ENCODE data around the gene PRKAG2.
"Not testable (repeated sequence)": the region's sequence is repeated elsewhere in the genome, so short reads cannot be mapped to it uniquely, and the experiment has no call there.

PRKAG2 gene

DNA sequence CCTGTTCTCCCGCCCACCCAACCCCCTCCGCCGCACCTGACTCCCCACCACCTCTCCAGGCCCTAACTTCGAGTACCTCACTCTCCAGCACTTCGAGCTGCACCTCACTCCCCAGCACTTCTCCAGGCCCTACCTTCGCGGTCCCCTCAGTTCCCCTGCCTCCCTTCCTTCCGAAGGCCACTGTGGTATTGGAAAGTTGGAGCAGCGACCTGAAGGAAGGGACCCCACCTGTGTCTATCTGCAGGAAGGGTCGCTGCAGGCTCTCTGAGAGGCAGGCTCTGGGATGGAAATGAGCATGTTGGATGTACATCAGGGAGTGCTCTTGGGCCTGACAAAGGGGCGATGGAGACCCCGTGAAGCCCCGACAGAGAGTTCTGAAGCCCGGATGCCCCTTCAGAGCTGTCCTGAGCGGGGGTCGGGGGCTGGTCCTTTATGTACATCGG is 122.2 kb downstream of the PRKAG2 start:
- Histone ChIP-seq H3K9ac (ENCODE audit: low read length) (peak overlapping the region; percentile 43), H3K4me3 (ENCODE audit: low read length) (no peak overlapping the region), H3K4me1 (ENCODE audit: control insufficient read depth, insufficient read depth, low read length) (peaks cover 39% of the 10 kb centered on the region), H3K9me3 (ENCODE audit: control insufficient read depth, low read length) (no peaks in the 10 kb centered on the region), H3K36me3 (ENCODE audit: control insufficient read depth, insufficient read depth, low read length, severe bottlenecking) (no peaks in the 10 kb centered on the region), H3K27me3 (replicated peaks; ENCODE audit: control insufficient read depth, insufficient read depth, low read length) (no peaks in the 10 kb centered on the region)
- DNase-seq (ENCODE audit: low read depth), result no peak

DNA sequence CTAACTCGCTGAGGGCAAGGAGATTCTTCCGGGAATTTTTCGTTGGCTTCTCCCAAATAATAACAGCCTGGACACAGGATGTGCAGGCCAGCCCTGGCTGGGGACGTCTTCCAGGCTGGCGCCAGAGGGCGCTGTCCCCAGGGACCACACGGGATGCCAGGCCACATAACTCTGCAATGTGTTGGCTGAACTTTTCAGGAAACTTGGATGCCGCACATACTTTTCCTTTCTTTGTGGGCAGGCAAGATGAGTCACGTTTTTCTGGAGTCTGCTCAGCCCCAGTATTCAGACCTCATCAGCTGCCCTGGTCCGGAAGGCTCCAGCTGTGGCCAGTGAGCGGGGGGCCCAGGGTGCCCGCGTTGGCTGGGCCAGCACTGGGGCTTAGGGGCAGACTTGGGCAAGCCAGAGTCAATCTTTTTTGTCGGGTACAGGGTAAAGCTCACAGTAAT is 122.7 kb downstream of the PRKAG2 start:
- H3K27me3 ChIP-seq (replicated peaks; ENCODE audit: control insufficient read depth, insufficient read depth, low read length), result no peaks in the 10 kb centered on the region
- H3K36me3 ChIP-seq (ENCODE audit: control insufficient read depth, insufficient read depth, low read length, severe bottlenecking), result no peaks in the 10 kb centered on the region
- peak; percentile 97 for DNase-seq (ENCODE audit: low read depth)
- H3K4me1 ChIP-seq (ENCODE audit: control insufficient read depth, insufficient read depth, low read length), result peaks cover 39% of the 10 kb centered on the region
- peak overlapping the region; percentile 39 for H3K9ac ChIP-seq (ENCODE audit: low read length)
- no peaks in the 10 kb centered on the region for H3K9me3 ChIP-seq (ENCODE audit: control insufficient read depth, low read length)
- no peak overlapping the region for H3K4me3 ChIP-seq (ENCODE audit: low read length)

DNA sequence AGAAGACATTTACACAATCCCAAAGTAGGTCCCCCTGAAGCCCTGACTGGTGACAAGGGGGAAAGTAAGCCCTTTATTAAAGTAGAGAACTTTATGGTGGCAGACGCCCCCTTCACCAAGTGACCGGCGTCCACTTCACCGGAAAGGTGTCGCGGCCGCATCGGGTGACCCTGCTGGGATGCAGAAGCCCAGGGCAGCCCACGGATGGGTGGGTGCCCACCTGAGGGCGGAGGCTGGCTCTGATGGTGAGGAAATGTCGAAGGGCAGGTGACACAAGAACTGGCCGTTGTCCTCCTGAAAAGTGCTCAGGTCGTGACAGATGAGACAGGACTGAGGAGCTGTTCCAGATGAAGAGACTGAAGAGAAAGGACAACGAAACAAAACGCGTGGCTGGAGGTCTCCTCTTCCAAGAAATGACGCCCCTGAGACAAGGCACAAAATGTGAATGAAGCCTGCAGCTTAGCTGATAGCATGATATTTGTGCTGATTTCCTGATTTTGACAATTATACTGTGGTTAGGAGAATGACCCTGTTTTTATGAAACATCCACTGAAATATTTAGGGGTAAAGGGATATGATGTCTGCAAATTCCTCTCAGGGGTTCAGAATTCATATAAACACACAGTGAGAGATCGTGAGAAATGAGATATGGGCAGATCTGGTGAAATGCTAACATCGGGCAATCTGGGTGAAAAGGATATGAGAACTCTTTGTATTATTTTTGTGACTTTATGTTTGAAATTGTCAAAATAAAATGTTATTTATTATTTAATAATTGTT is 123.9 kb downstream of the PRKAG2 start:
- Histone ChIP-seq H3K27me3 (replicated peaks; ENCODE audit: control insufficient read depth, insufficient read depth, low read length) (no peaks in the 10 kb centered on the region), H3K9ac (ENCODE audit: low read length) (no peak overlapping the region), H3K4me3 (ENCODE audit: low read length) (no peak overlapping the region), H3K9me3 (ENCODE audit: control insufficient read depth, low read length) (no peaks in the 10 kb centered on the region), H3K36me3 (ENCODE audit: control insufficient read depth, insufficient read depth, low read length, severe bottlenecking) (no peaks in the 10 kb centered on the region), H3K4me1 (ENCODE audit: control insufficient read depth, insufficient read depth, low read length) (peaks cover 35% of the 10 kb centered on the region)
- DNase-seq (ENCODE audit: low read depth), result peak; percentile 51

DNA sequence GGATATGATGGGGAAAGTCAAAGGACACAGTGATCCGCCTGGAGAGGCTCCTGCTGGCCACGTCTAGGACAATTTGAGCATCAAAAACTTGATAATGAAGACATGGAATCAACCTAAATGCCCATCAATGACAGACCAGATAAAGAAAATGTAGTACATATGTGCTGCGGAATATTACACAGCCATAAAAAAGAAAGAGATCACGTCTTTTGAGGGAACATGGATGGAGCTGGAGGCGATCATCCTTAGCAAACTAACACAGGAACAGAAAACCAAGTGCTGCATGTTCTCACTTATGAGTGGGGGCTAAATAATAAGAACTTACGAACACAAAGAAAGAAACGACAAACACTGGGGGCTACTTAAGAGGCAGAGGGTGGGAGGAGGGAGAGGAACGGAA is 124.9 kb downstream of the PRKAG2 start:
- no peaks in the 10 kb centered on the region for H3K9me3 ChIP-seq (ENCODE audit: control insufficient read depth, low read length)
- H3K4me3 ChIP-seq (ENCODE audit: low read length), result no peak overlapping the region
- H3K27me3 ChIP-seq (replicated peaks; ENCODE audit: control insufficient read depth, insufficient read depth, low read length), result no peaks in the 10 kb centered on the region
- no peak for DNase-seq (ENCODE audit: low read depth)
- no peak overlapping the region for H3K9ac ChIP-seq (ENCODE audit: low read length)
- H3K4me1 ChIP-seq (ENCODE audit: control insufficient read depth, insufficient read depth, low read length), result peaks cover 28% of the 10 kb centered on the region
- H3K36me3 ChIP-seq (ENCODE audit: control insufficient read depth, insufficient read depth, low read length, severe bottlenecking), result no peaks in the 10 kb centered on the region

DNA sequence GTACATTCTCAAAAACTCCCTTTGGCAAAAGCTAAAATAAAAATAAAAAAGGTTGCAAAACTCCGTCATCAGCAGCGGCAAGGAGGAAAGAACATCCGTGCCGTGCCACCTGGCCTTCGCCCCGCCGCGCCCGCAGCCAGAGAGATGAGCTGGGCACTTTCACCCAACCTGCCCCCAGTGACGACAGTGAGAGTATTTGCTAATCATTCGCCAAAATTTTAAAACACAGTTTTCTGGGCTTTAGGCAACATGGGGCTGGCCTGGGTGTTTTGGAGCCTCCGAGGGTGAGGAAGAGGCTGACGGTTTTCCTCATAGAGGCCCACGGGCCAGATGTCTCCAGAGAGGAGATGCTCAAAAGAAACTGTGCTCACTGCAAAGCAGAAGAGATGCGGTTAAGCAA is 128.2 kb downstream of the PRKAG2 start:
- DNase-seq (ENCODE audit: low read depth), result no peak
- Histone ChIP-seq H3K4me3 (ENCODE audit: low read length) (no peak overlapping the region), H3K36me3 (ENCODE audit: control insufficient read depth, insufficient read depth, low read length, severe bottlenecking) (no peaks in the 10 kb centered on the region), H3K9me3 (ENCODE audit: control insufficient read depth, low read length) (no peaks in the 10 kb centered on the region), H3K27me3 (replicated peaks; ENCODE audit: control insufficient read depth, insufficient read depth, low read length) (no peaks in the 10 kb centered on the region), H3K4me1 (ENCODE audit: control insufficient read depth, insufficient read depth, low read length) (peaks cover 21% of the 10 kb centered on the region), H3K9ac (ENCODE audit: low read length) (no peak overlapping the region)

DNA sequence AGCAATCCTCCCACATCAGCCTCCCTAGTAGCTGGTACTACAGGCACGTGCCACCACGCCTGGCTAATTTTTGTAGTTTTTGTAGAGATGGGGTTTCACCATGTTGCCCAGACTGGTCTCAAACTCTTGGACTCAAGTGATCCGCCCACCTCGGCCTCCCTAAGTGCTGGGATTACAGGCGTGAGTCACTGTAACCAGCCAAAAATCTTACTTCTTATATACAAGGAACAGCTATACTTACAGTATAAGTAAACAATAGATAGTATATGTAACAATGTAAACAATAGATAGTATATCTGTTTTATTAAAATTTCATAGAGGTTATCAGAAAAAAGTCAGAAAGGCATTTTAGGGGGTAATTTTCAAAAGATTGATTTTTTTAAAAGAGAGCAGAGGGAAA is 128.9 kb downstream of the PRKAG2 start:
- DNase-seq (ENCODE audit: low read depth); H3K9me3 ChIP-seq (ENCODE audit: control insufficient read depth, low read length); H3K27me3 ChIP-seq (replicated peaks; ENCODE audit: control insufficient read depth, insufficient read depth, low read length); H3K9ac ChIP-seq (ENCODE audit: low read length); H3K4me3 ChIP-seq (ENCODE audit: low read length); H3K36me3 ChIP-seq (ENCODE audit: control insufficient read depth, insufficient read depth, low read length, severe bottlenecking): not testable (repeated sequence)
- peaks cover 16% of the 10 kb centered on the region for H3K4me1 ChIP-seq (ENCODE audit: control insufficient read depth, insufficient read depth, low read length)

DNA sequence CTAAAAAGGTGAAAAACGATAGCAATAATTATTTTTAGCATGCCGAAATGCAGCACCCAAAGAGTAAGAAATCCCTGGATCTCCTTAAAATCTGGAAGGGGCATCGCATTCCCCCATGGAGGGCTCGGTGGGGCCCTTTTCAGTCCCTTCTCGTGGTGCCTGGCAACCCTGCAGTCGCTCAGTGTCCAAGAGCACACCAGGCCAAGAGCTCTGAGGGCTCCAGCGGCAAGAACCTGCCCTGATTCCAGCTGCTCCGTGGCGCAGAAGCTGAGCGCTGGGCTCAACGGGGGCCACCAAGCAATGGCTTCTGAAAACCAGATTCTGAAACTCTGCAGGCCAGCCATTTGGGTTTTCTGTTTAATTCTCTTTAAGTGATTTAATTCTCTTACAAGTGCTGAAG is 131.2 kb downstream of the PRKAG2 start:
- Histone ChIP-seq H3K4me3 (ENCODE audit: low read length) (no peak overlapping the region), H3K27me3 (replicated peaks; ENCODE audit: control insufficient read depth, insufficient read depth, low read length) (no peaks in the 10 kb centered on the region), H3K36me3 (ENCODE audit: control insufficient read depth, insufficient read depth, low read length, severe bottlenecking) (no peaks in the 10 kb centered on the region), H3K9me3 (ENCODE audit: control insufficient read depth, low read length) (no peaks in the 10 kb centered on the region), H3K4me1 (ENCODE audit: control insufficient read depth, insufficient read depth, low read length) (peaks cover 14% of the 10 kb centered on the region), H3K9ac (ENCODE audit: low read length) (peak overlapping the region; percentile 18)
- DNase-seq (ENCODE audit: low read depth), result no peak

DNA sequence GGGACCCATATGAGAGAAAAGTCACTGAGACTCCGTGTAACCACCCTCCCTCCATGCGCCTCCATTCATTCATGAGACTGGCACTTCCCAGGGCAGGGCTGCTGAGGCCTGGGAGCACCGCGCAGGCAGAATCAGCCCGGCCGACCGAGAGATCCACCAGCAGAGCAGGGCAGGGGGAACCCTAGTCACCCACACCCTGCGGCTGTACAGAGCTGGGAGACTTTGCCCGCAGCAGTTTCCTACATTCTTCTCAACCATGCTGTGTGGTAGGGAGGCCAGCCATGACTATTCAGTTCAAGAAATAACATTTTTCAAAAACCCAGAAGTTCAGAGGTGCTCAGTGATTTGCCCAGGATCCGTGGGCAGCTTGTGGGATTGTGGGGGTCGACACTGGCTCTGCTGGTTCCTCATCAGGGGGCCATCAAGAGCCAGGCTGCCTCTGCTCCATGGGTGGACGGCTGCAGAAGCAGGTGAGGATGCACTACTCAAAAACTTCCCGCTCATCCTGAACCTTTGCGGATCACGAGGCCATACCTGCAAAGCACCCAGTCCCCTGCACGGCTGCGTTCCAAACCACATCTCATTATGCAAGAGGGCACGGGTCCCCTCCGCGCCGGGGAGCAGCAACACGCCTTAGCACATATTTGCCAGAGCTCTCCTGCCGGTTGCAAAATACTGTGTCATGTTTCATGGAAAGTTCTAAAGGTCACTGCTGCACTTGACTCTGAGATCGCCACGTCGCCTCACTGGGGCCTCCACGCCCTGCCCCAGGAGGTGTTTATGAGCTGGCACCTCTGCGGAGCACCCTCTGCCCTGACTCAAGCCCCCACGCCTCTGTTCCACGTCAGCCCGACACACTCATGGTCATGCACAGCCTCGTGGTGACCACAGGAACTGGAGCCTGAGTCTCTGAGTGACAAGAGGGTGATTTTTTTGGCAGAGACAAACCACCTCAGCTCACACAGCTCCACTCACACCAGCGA is 132.0 kb downstream of the PRKAG2 start:
- Histone ChIP-seq H3K9ac (ENCODE audit: low read length) (peak overlapping the region; percentile 18), H3K27me3 (replicated peaks; ENCODE audit: control insufficient read depth, insufficient read depth, low read length) (no peaks in the 10 kb centered on the region), H3K4me3 (ENCODE audit: low read length) (no peak overlapping the region), H3K4me1 (ENCODE audit: control insufficient read depth, insufficient read depth, low read length) (peaks cover 14% of the 10 kb centered on the region), H3K36me3 (ENCODE audit: control insufficient read depth, insufficient read depth, low read length, severe bottlenecking) (no peaks in the 10 kb centered on the region), H3K9me3 (ENCODE audit: control insufficient read depth, low read length) (no peaks in the 10 kb centered on the region)
- DNase-seq (ENCODE audit: low read depth), result peak; percentile 48

DNA sequence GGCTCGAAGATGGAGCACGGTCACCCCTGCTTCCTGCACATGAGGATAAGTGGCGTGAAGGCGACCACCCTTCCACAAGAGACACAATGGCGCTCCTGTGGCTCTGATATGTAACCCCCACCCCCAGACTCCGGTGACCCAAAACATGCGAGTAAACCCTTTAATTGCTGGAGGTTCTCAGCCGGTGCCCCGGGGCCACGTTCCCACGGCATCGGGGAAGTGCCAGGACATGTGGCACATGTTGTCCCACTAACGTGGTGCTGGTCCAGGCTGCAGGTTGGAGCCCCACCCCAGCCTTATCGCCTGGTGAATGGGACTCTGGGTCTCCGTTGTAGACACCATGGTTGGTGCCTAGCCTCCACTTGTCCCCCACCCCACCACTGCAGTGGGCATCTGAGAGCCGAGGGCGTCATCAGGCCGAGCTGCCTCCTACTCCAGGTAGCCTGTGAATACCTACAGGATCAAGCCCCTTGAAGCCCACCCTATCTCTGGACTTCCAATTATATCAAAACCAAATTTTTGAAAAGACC is 132.8 kb downstream of the PRKAG2 start:
- no peaks in the 10 kb centered on the region for H3K36me3 ChIP-seq (ENCODE audit: control insufficient read depth, insufficient read depth, low read length, severe bottlenecking)
- no peak for DNase-seq (ENCODE audit: low read depth)
- no peaks in the 10 kb centered on the region for H3K27me3 ChIP-seq (replicated peaks; ENCODE audit: control insufficient read depth, insufficient read depth, low read length)
- H3K9ac ChIP-seq (ENCODE audit: low read length), result no peak overlapping the region
- H3K9me3 ChIP-seq (ENCODE audit: control insufficient read depth, low read length), result no peaks in the 10 kb centered on the region
- peaks cover 14% of the 10 kb centered on the region for H3K4me1 ChIP-seq (ENCODE audit: control insufficient read depth, insufficient read depth, low read length)
- H3K4me3 ChIP-seq (ENCODE audit: low read length), result no peak overlapping the region

DNA sequence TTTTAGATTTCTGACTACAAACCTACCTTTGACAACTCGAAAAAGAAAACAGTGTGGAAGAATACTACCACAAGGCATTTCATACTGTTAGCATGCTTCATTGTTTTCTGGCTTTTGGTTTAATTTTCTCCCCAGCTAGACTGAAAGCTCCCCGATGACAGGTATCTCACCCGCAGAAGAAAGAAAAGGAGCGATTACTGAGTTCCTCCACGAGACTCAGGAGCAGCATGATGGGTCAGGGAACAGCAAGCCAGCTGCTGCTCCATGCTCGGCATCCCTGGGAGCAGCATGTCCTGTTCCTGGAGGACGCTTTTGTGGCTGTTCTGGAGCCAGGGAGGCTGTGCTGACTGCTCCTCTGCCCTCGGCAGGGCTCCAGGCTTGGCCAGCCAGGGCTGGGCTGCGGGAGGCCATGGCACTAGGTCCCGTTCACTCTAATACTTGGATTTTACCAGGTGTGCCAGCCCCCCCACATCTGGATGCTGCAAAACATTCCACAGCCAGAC is 133.4 kb downstream of the PRKAG2 start:
- Histone ChIP-seq H3K4me1 (ENCODE audit: control insufficient read depth, insufficient read depth, low read length) (peaks cover 14% of the 10 kb centered on the region), H3K27me3 (replicated peaks; ENCODE audit: control insufficient read depth, insufficient read depth, low read length) (no peaks in the 10 kb centered on the region), H3K4me3 (ENCODE audit: low read length) (no peak overlapping the region), H3K9ac (ENCODE audit: low read length) (no peak overlapping the region), H3K36me3 (ENCODE audit: control insufficient read depth, insufficient read depth, low read length, severe bottlenecking) (no peaks in the 10 kb centered on the region), H3K9me3 (ENCODE audit: control insufficient read depth, low read length) (no peaks in the 10 kb centered on the region)
- no peak for DNase-seq (ENCODE audit: low read depth)
